ENCODE data around the gene RANBP17. TPM values are rescaled to one million over a fixed set of nuclear protein-coding genes. Genes with fewer than 3 reads are reported as not detected.

RANBP17 gene
- total RNA-seq (ENCODE audit: low replicate concordance) = 22.0 and 24.1 TPM in 2 replicates
- long read RNA-seq, transcript RANBP17-202 (7 exons, 1,199 nt) = major isoform, 5 of 18 reads
- long read RNA-seq, partial matches to known transcripts = 2 of 18 reads
- long read RNA-seq, other reads (novel, unspliced or antisense) = 10 of 18 reads

GRCh38 chr5:170861917-170862766 lies at the start of gene RANBP17:
RANBP17 (plus strand) TSS chr5:170862018.
- peak; percentile 82 for DNase-seq (ENCODE audit: extremely low spot score, unreplicated experiment)
- peak; percentile 39 for TF ChIP-seq CTCF (conservative IDR thresholded peaks at IDR 0.05)
- Mint-ChIP-seq H3K9me3 (peaks cover 12% of the 10 kb centered on the region), H3K27me3 (peaks cover 6% of the 10 kb centered on the region), H3K27ac (peak within 1 kb of the TSS; percentile 74), H3K4me1 (ENCODE audit: unreplicated experiment) (peaks cover 12% of the 10 kb centered on the region), H3K36me3 (peaks cover 8% of the 10 kb centered on the region), H3K4me3 (peak within 1 kb of the TSS; percentile 89)

- Mint-ChIP-seq H3K27ac (no peak overlapping the region), H3K4me3 (no peak overlapping the region), H3K9me3 (no peaks in the 10 kb centered on the region)
These were observed 48.6 kb upstream of the RANBP17 start for GRCh38 chr5:170813231-170813630.

GRCh38 chr5:170817195-170817594 lies 44.6 kb upstream of the RANBP17 start:
- DNase-seq (ENCODE audit: extremely low spot score, unreplicated experiment) = no peak
- Mint-ChIP-seq H3K4me1 (ENCODE audit: unreplicated experiment) (no peaks in the 10 kb centered on the region), H3K36me3 (no peaks in the 10 kb centered on the region), H3K4me3 (no peak overlapping the region), H3K27ac (no peak overlapping the region), H3K9me3 (no peaks in the 10 kb centered on the region), H3K27me3 (peaks cover 2% of the 10 kb centered on the region)
- no peak for TF ChIP-seq CTCF (conservative IDR thresholded peaks at IDR 0.05)

More at GRCh38 chr5:170813231-170813630, 48.6 kb upstream of the RANBP17 start:
- DNase-seq (ENCODE audit: extremely low spot score, unreplicated experiment) = no peak
- TF ChIP-seq CTCF (conservative IDR thresholded peaks at IDR 0.05) = no peak
- Mint-ChIP-seq H3K4me1 (ENCODE audit: unreplicated experiment) (no peaks in the 10 kb centered on the region), H3K27me3 (peaks cover 2% of the 10 kb centered on the region), H3K36me3 (no peaks in the 10 kb centered on the region)

- peaks cover 2% of the 10 kb centered on the region for H3K27me3 Mint-ChIP-seq
- no peak for DNase-seq (ENCODE audit: extremely low spot score, unreplicated experiment)
- H3K4me3 Mint-ChIP-seq = no peak overlapping the region
- H3K36me3 Mint-ChIP-seq = no peaks in the 10 kb centered on the region
- no peak overlapping the region for H3K27ac Mint-ChIP-seq
- H3K4me1 Mint-ChIP-seq (ENCODE audit: unreplicated experiment) = no peaks in the 10 kb centered on the region
- H3K9me3 Mint-ChIP-seq = no peaks in the 10 kb centered on the region
- TF ChIP-seq CTCF (conservative IDR thresholded peaks at IDR 0.05) = no peak
These were observed 43.6 kb upstream of the RANBP17 start for GRCh38 chr5:170818232-170818631.

GRCh38 chr5:170819824-170820223 lies 42.0 kb upstream of the RANBP17 start:
- no peak for TF ChIP-seq CTCF (conservative IDR thresholded peaks at IDR 0.05)
- H3K4me3 Mint-ChIP-seq = no peak overlapping the region
- DNase-seq (ENCODE audit: extremely low spot score, unreplicated experiment) = no peak
- H3K36me3 Mint-ChIP-seq = no peaks in the 10 kb centered on the region
- peaks cover 1% of the 10 kb centered on the region for H3K9me3 Mint-ChIP-seq
- H3K27me3 Mint-ChIP-seq = peaks cover 2% of the 10 kb centered on the region
- no peaks in the 10 kb centered on the region for H3K4me1 Mint-ChIP-seq (ENCODE audit: unreplicated experiment)
- H3K27ac Mint-ChIP-seq = no peak overlapping the region

Measured in type B pancreatic cell (in vitro differentiated cells).